NT2/D1 (cell line): ENCODE measurements around the gene L3MBTL4.

Experiments used
- SUZ12 ChIP-seq: IDR thresholded peaks from 2 replicates; pipeline ENCODE4 v1.6.1; 2011; ENCODE audit not compliant: insufficient read length, insufficient read depth; ENCODE audit errors: extremely low read depth
- YY1 ChIP-seq: IDR thresholded peaks from 2 replicates; pipeline ENCODE4 v1.6.1; 2011; ENCODE audit not compliant: insufficient read length, insufficient read depth
- ZNF274 ChIP-seq: IDR thresholded peaks from 2 replicates; pipeline ENCODE4 v1.6.1; 2011; ENCODE audit warnings: mild to moderate bottlenecking, low read depth, low read length

GRCh38 chr18:6215888-6216287 lies 198.8 kb downstream of the L3MBTL4 start:
- TF ChIP-seq ZNF274 (no peak), YY1 (no peak), SUZ12 (no peak)
